Heart left ventricle (tissue), 16 donors: ENCODE data around the gene FREM2. TPM values are rescaled to one million over a fixed set of nuclear protein-coding genes. Genes with fewer than 3 reads are reported as not detected.

Experiments used
- ATAC-seq, 4 donors: fragments of 200-7000 bp; cut with Tn5 transposase; one replicate each; pipeline ENCODE4 v1.9.1; 2020 to 2022; ENCODE audit warnings: moderate library complexity in 4 of 4, mild to moderate bottlenecking in 3 of 4, moderate number of reproducible peaks in 1 of 4
- DNase-seq, 5 donors: peaks; one replicate each; pipeline ENCODE4 v3.0.0-alpha.2; 2020
- H3K27ac ChIP-seq, 12 donors: fragments of 200-600 bp; sonication (generic) in 4 of 12; one replicate each; pipeline versions ENCODE4 v1.5.0 to v1.8.0; 2016 to 2022; ENCODE audit warnings: mild to moderate bottlenecking in 2 of 12
- H3K27me3 ChIP-seq, 9 donors: fragments of 200-600 bp; sonication (generic) in 2 of 9; one replicate each; pipeline versions ENCODE4 v1.5.1 to v1.8.0; 2016 to 2022; ENCODE audit warnings: mild to moderate bottlenecking in 3 of 9
- H3K36me3 ChIP-seq, 9 donors: fragments of 200-600 bp; sonication (generic) in 2 of 9; one replicate each; pipeline versions ENCODE4 v1.5.0 to v1.8.0; 2018 to 2022; ENCODE audit warnings: mild to moderate bottlenecking in 2 of 9
- H3K4me1 ChIP-seq, 12 donors: fragments of 200-600 bp; sonication (generic) in 4 of 12; one replicate each; pipeline versions ENCODE4 v1.5.0 to v1.8.0; 2016 to 2022; ENCODE audit warnings: mild to moderate bottlenecking in 3 of 12
- H3K4me3 ChIP-seq, 12 donors: fragments of 200-600 bp; sonication (generic) in 4 of 12; one replicate each; pipeline versions ENCODE4 v1.5.0 to v1.8.0; 2017 to 2022; ENCODE audit warnings: mild to moderate bottlenecking in 9 of 12, moderate library complexity in 4 of 12
- H3K9me3 ChIP-seq, 12 donors: fragments of 200-600 bp; sonication (generic) in 4 of 12; one replicate each; pipeline versions ENCODE4 v1.5.0 to v1.8.0; 2016 to 2022; ENCODE audit warnings: mild to moderate bottlenecking in 1 of 12
- CTCF ChIP-seq, 12 donors: fragments of 200-600 bp; sonication (generic) in 4 of 12; IDR thresholded peaks; one replicate each; pipeline versions ENCODE4 v1.5.0 to v1.8.0; 2018 to 2022; ENCODE audit warnings: antibody characterized with exemption in 12 of 12, mild to moderate bottlenecking in 5 of 12
- POLR2A ChIP-seq, 2 donors: fragments of 450-650 bp; IDR thresholded peaks; one replicate each; pipeline ENCODE4 v1.6.1; 2017; ENCODE audit warnings: antibody characterized with exemption in 2 of 2, mild to moderate bottlenecking in 2 of 2, moderate library complexity in 2 of 2
- WGBS, 4 donors: extraction: QIAGEN DNeasy Blood & Tissue Kit in 2 of 4; methylation state at CpG; one replicate each; pipeline versions ENCODE4 v1.1.5 to v1.1.7; 2013 to 2018; 5-methylcytosine and 5-hydroxymethylcytosine counted together
- intact Hi-C, 10 donors: fragments of 100-400 bp; cut with DNase I; formaldehyde crosslinking; loops; one replicate each; pipeline versions ENCODE4 v1.11.1 to v1.14.2; 2022
- polyA plus RNA-seq, 2 donors: library from polyadenylated mRNA; stranded (reverse); fragments of 200-250 nt; gene quantifications; one replicate each; pipeline ENCODE4 v1.2.3, GENCODE V29; 2013
- total RNA-seq, 9 donors: library from RNA; depleted of rRNA in 2 of 9; stranded (reverse); fragments of >200 nt in 2 of 9; fragmentation: NEBNext Ultra II Directional in 3 of 9; extraction: Animal tissue kit (Norgen Biotek cat#: 25700) in 3 of 9; gene quantifications; one replicate each; pipeline versions ENCODE4 v1.1.0 to v1.2.4, GENCODE V29; 2016 to 2023
- donor health status: ischemic (EF 13 %, LVEDD 7.1; RV severe dilation, severe dysfunction).
- donor health status: healthy with polysubstance abuse.
- donor health status: DM: no; HTN: yes; CAD: no.
- donor health status: DM: no; HTN: no; CAD: no.
- donor health status: ischemic (EF 25% LVEDD 6.9; RV normal size, moderate dysfunction).
- donor health status: ischemic (EF 25% LVEDD 5.7; RV mildly dilated, moderate dysfunction).
- donor health status: healthy.
- donor health status: DM: yes; HTN: yes; CAD: no.
- donor health status: ischemic (EF 35%, LVEDD 5.7; RV mildly dilated, moderate dysfunction).
- donor health status: nonischemic (EF 11% LVEDD 7.7; RV severe dilation, severe dysfunction).
- donor health status: DM: yes; HTN: yes; CAD: no.
- donor health status: PGD.
- donor health status: ischemic (EF 29% LVEDD 5.4; RV normal size, mild dysfunction).
- donor health status: nonischemic (EF 23%, LVEDD 6.1; RV moderate dilation, normal function).

The FREM2 gene
- total and polyA plus RNA-seq, 11 donors: 0.02 to 0.35 (median 0.13) TPM

DNA sequence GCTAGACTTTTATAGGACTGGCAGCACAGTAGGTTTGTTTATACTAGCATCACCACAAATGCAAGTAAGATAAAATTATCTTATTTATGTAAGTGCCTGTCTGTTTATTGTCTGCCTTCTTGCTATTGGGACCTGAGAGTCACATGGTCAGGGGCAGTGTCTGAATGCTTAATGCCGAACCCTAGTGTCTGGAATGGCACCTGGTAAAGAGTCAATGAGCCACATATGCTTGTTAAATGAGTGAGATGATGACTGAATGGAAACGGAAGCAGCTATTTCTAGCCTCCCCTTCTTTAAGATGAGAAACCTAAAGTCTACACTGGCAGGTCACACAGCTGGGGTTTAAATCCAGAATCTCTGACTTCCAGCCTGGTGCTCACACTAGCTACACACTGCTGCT is 211.6 kb downstream of the FREM2 start:
- no peak for TF ChIP-seq CTCF (IDR thresholded peaks at IDR 0.05)
- TF ChIP-seq POLR2A (IDR thresholded peaks at IDR 0.05): no peak
- 42 to 78% (median 59%) methylated on average over 2 of the region's 2 CpGs for WGBS, 4 donors
- no peak for ATAC-seq

GRCh38 chr13:38899571-38899970 is 212.7 kb downstream of the FREM2 start:
- TF ChIP-seq CTCF (IDR thresholded peaks at IDR 0.05): no peak
- TF ChIP-seq POLR2A (IDR thresholded peaks at IDR 0.05): no peak
- no peak for ATAC-seq

More for the DNA sequence above, 211.6 kb downstream of the FREM2 start:
- Histone ChIP-seq H3K27me3 (no peaks in the 10 kb centered on the region), H3K27ac (no peak overlapping the region), H3K36me3 (no peaks in the 10 kb centered on the region), H3K9me3 (peaks cover 0 to 6% (median 0%) of the 10 kb centered on the region in 12 donors), H3K4me3 (no peak overlapping the region), H3K4me1 (no peaks in the 10 kb centered on the region)
- intact Hi-C loops: no loop called here
- no peak for DNase-seq

DNA sequence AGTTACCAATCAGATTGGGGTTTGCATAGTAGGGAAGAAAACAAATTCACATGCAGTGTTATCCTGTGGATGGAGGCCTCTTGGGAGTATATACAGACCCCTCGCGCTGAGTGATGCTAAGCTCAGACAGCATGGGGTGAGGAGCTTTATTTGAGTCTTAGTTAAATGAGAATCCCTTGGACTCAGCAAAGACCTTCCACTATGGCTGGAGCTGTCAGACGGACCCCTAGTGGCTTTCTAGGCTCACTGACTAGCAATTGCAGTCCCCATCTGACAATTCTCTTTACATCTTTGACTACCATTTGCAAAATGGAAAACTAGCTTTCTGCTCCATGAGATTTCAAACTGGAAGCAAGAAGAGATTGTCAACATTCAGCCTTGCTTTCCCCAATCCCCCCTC is 213.3 kb downstream of the FREM2 start:
- H3K4me3 ChIP-seq: no peak overlapping the region
- 63 to 77% (median 66%) methylated on average over 3 of the region's 3 CpGs for whole genome bisulfite sequencing, 4 donors
- no peaks in the 10 kb centered on the region for H3K36me3 ChIP-seq
- no peak for ATAC-seq
- no peaks in the 10 kb centered on the region for H3K9me3 ChIP-seq
- intact Hi-C loops: no loop called here
- no peak for DNase-seq
- TF ChIP-seq CTCF (IDR thresholded peaks at IDR 0.05): no peak
- TF ChIP-seq POLR2A (IDR thresholded peaks at IDR 0.05): no peak
- H3K4me1 ChIP-seq: no peaks in the 10 kb centered on the region
- H3K27me3 ChIP-seq: no peaks in the 10 kb centered on the region
- no peak overlapping the region for H3K27ac ChIP-seq

More at GRCh38 chr13:38899571-38899970, 212.7 kb downstream of the FREM2 start:
- Histone ChIP-seq H3K27me3 (no peaks in the 10 kb centered on the region), H3K9me3 (no peaks in the 10 kb centered on the region), H3K27ac (no peak overlapping the region), H3K4me3 (no peak overlapping the region), H3K36me3 (no peaks in the 10 kb centered on the region), H3K4me1 (no peaks in the 10 kb centered on the region)
- 63 to 78% (median 75%) methylated on average over 4 of the region's 4 CpGs for WGBS, 4 donors
- DNase-seq: no peak
- intact Hi-C loops: no loop called here

DNA sequence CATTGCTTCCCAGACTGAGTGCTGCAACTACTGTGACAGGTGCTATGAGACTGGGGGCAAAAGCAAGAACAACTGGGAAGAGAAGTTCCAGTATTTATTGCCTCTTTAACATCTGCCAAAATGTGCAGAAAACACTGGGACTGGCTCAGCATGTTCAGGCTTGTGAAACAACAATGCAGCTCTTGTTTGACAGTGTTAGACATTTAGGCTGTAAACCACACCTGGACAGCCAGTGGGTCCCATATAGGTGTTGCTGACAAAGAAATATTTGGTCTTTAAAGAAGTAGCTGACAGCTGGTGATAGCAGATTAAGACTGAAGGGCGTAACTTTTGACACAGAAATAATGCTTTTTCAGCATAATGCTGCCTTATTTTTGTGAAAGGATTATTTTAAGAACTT is 215.7 kb downstream of the FREM2 start:
- Histone ChIP-seq H3K4me3 (no peak overlapping the region), H3K36me3 (no peaks in the 10 kb centered on the region), H3K4me1 (no peaks in the 10 kb centered on the region), H3K27ac (no peak overlapping the region), H3K9me3 (no peaks in the 10 kb centered on the region), H3K27me3 (no peaks in the 10 kb centered on the region)
- TF ChIP-seq POLR2A (IDR thresholded peaks at IDR 0.05) (no peak), CTCF (IDR thresholded peaks at IDR 0.05) (no peak)
- DNase-seq (no peak), ATAC-seq (no peak)
- intact Hi-C loops: no loop called here
- 88 to 94% (median 92%) methylated on average over 1 of the region's 1 CpG for WGBS, 4 donors
